ENCODE measurements around the gene DDTL. TPM values are rescaled to one million over a fixed set of nuclear protein-coding genes. Genes with fewer than 3 reads are reported as not detected.
A peak's percentile ranks its signal among the peaks of the same experiment; 100 is the strongest.
"Not testable (repeated sequence)": the region's sequence is repeated elsewhere in the genome, so short reads cannot be mapped to it uniquely, and the experiment has no call there.

The DDTL gene
- total and polyA plus RNA-seq, 5 donors = 1.5 to 2.7 (median 2.4) TPM; not detected in 2

- ATAC-seq; intact Hi-C loops (cut with DNase I): not testable (repeated sequence)
- WGBS = 80% methylated on average over 4 of the region's 4 CpGs
Observed at GRCh38 chr22:23986538-23987178, 20.0 kb downstream of the DDTL start.

GRCh38 chr22:23989583-23990244 lies 23.0 kb downstream of the DDTL start:
- H3K27ac ChIP-seq (ENCODE audit: low read length); H3K9me3 ChIP-seq (ENCODE audit: control insufficient read depth, low read length); ATAC-seq; DNase-seq; intact Hi-C loops (cut with DNase I); H3K4me3 ChIP-seq (ENCODE audit: low read length); H3K27me3 ChIP-seq (ENCODE audit: control insufficient read depth, insufficient read depth); H3K4me1 ChIP-seq (ENCODE audit: control insufficient read depth, insufficient read depth, low read length): not testable (repeated sequence)
- 87% methylated on average over 2 of the region's 3 CpGs for WGBS

More at GRCh38 chr22:23986538-23987178, 20.0 kb downstream of the DDTL start:
- not testable (repeated sequence) for H3K9me3 ChIP-seq (ENCODE audit: control insufficient read depth, low read length); H3K27ac ChIP-seq (ENCODE audit: low read length); H3K4me1 ChIP-seq (ENCODE audit: control insufficient read depth, insufficient read depth, low read length); H3K4me3 ChIP-seq (ENCODE audit: low read length); H3K27me3 ChIP-seq (ENCODE audit: control insufficient read depth, insufficient read depth); DNase-seq

- H3K4me1 ChIP-seq (ENCODE audit: control insufficient read depth, insufficient read depth, low read length); ATAC-seq; intact Hi-C loops (cut with DNase I); H3K9me3 ChIP-seq (ENCODE audit: control insufficient read depth, low read length); H3K27me3 ChIP-seq (ENCODE audit: control insufficient read depth, insufficient read depth); H3K27ac ChIP-seq (ENCODE audit: low read length); H3K4me3 ChIP-seq (ENCODE audit: low read length); DNase-seq: not testable (repeated sequence)
- WGBS = 81% methylated on average over 2 of the region's 2 CpGs
Observed at GRCh38 chr22:23993080-23993479, 26.4 kb downstream of the DDTL start.

DNA sequence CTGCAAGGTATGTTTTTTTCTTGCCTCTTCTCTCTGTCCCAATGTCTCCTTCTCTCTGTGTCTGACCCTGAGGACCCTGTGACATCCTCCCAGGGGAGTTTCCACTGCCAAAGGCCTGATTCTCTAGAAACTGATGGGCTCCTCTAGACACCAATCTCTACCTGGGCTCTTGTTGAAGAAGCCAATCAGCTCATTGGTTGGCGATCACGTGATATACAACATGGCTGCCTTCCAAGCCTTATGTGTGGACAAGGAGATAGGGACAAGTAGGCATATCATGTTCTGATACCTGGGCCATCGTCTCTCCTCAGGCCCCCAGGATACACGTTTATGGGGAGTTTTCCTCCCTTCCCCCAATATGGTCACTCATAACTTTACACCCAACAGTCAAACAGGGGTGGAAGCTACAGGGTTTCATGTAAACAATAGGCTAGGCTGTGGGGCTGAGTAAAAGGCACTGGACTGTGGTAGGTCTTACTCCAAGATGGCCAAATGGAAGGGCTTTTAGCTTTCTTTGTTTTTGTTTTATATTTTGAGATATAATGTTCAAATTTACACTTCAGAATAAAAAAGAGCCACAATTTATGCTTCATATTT lies 27.0 kb downstream of the DDTL start:
- not testable (repeated sequence) for H3K4me3 ChIP-seq (ENCODE audit: low read length)

DNA sequence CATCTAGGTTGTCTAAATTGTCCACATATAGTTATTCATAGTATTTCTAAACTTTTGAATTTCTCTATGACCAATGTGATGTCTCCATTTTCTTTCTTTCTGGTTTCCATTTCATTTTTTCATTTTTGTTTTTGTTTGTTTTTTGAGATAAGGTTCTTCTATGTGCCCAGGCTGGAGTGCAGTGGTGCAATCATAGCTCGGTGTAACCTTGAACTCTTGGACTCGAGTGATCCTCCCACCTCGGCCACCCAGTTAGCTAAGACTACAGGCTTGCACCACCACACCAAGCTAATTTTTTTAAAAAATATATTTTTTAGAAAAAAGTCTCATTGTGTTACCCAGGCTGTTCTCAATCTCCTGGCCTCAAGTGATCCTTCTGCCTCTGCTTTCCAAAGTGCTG lies 30.4 kb downstream of the DDTL start:
- 92% methylated on average over 3 of the region's 3 CpGs for WGBS
- DNase-seq (no peak), ATAC-seq (no peak)
- H3K9me3 ChIP-seq (ENCODE audit: control insufficient read depth, low read length) = no peaks in the 10 kb centered on the region
- intact Hi-C loops (cut with DNase I) = no loop called here
- no peaks in the 10 kb centered on the region for H3K27me3 ChIP-seq (ENCODE audit: control insufficient read depth, insufficient read depth)
- H3K4me3 ChIP-seq (ENCODE audit: low read length) = no peak overlapping the region
- H3K27ac ChIP-seq (ENCODE audit: low read length) = no peak overlapping the region
- no peaks in the 10 kb centered on the region for H3K4me1 ChIP-seq (ENCODE audit: control insufficient read depth, insufficient read depth, low read length)

More for the DNA sequence above, 27.0 kb downstream of the DDTL start:
- H3K27ac ChIP-seq (ENCODE audit: low read length); ATAC-seq; H3K9me3 ChIP-seq (ENCODE audit: control insufficient read depth, low read length); DNase-seq; H3K4me1 ChIP-seq (ENCODE audit: control insufficient read depth, insufficient read depth, low read length); H3K27me3 ChIP-seq (ENCODE audit: control insufficient read depth, insufficient read depth); intact Hi-C loops (cut with DNase I): not testable (repeated sequence)
- 62% methylated on average over 4 of the region's 4 CpGs for WGBS

GRCh38 chr22:23999779-24000178 lies 33.1 kb downstream of the DDTL start:
- peak in 1 of 3 donors; percentile 43 for DNase-seq
- H3K4me1 ChIP-seq (ENCODE audit: control insufficient read depth, insufficient read depth, low read length); H3K27me3 ChIP-seq (ENCODE audit: control insufficient read depth, insufficient read depth); H3K4me3 ChIP-seq (ENCODE audit: low read length); H3K27ac ChIP-seq (ENCODE audit: low read length); H3K9me3 ChIP-seq (ENCODE audit: control insufficient read depth, low read length); ATAC-seq: not testable (repeated sequence)
- intact Hi-C loops (cut with DNase I) = loop anchor here in 2 of 4 donors (10.0 kb wide), 2 partner anchors 115 to 165 kb away; no protein-coding TSS in a partner anchor
- WGBS = 75% methylated on average over 7 of the region's 7 CpGs

GRCh38 chr22:24001314-24001713 lies 34.6 kb downstream of the DDTL start:
- Histone ChIP-seq H3K27me3 (ENCODE audit: control insufficient read depth, insufficient read depth) (no peaks in the 10 kb centered on the region), H3K27ac (ENCODE audit: low read length) (no peak overlapping the region), H3K9me3 (ENCODE audit: control insufficient read depth, low read length) (no peaks in the 10 kb centered on the region), H3K4me3 (ENCODE audit: low read length) (no peak overlapping the region), H3K4me1 (ENCODE audit: control insufficient read depth, insufficient read depth, low read length) (no peaks in the 10 kb centered on the region)
- intact Hi-C loops (cut with DNase I) = loop anchor here in 2 of 4 donors (10.0 kb wide), 2 partner anchors 113 to 163 kb away; no protein-coding TSS in a partner anchor
- 85% methylated on average over 9 of the region's 9 CpGs for WGBS
- ATAC-seq (no peak), DNase-seq (peak in 1 of 3 donors; percentile 51)

DNA sequence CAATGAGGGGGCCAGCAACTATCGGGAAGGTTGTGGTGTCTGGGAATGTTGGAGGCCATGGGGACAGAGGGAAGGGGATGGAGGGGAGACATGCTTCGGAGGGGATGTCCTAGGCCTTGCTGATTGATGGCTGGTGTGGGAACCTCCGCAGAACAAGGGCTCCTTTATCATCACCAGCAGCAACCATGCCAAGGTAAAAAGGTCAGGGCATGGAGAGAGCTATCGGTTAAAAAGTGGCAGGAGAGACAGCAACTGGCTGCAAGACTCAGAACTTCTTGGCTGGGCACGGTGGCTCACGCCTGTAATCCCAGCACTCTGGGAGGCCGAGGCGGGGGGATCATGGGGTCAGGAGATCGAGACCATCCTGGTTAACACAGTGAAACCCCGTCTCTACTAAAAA lies 35.6 kb downstream of the DDTL start:
- intact Hi-C loops (cut with DNase I) = loop anchor here in 2 of 4 donors (10.0 kb wide), 2 partner anchors 113 to 163 kb away; no protein-coding TSS in a partner anchor

GRCh38 chr22:24002851-24003250 lies 36.2 kb downstream of the DDTL start:
- no peak for DNase-seq
- no peaks in the 10 kb centered on the region for H3K4me1 ChIP-seq (ENCODE audit: control insufficient read depth, insufficient read depth, low read length)
- H3K27me3 ChIP-seq (ENCODE audit: control insufficient read depth, insufficient read depth) = no peaks in the 10 kb centered on the region
- H3K9me3 ChIP-seq (ENCODE audit: control insufficient read depth, low read length) = no peaks in the 10 kb centered on the region
- ATAC-seq = no peak
- intact Hi-C loops (cut with DNase I) = loop anchor here in 2 of 4 donors (10.0 kb wide), 2 partner anchors 112 to 162 kb away; no protein-coding TSS in a partner anchor
- H3K27ac ChIP-seq (ENCODE audit: low read length) = no peak overlapping the region
- WGBS = 72% methylated on average over 5 of the region's 5 CpGs
- H3K4me3 ChIP-seq (ENCODE audit: low read length) = no peak overlapping the region

More for the DNA sequence above, 35.6 kb downstream of the DDTL start:
- Histone ChIP-seq H3K9me3 (ENCODE audit: control insufficient read depth, low read length) (no peaks in the 10 kb centered on the region), H3K27me3 (ENCODE audit: control insufficient read depth, insufficient read depth) (no peaks in the 10 kb centered on the region), H3K4me1 (ENCODE audit: control insufficient read depth, insufficient read depth, low read length) (no peaks in the 10 kb centered on the region), H3K4me3 (ENCODE audit: low read length) (no peak overlapping the region), H3K27ac (ENCODE audit: low read length) (no peak overlapping the region)
- 66% methylated on average over 10 of the region's 10 CpGs for WGBS
- no peak for DNase-seq
- ATAC-seq = no peak

GRCh38 chr22:24003887-24004286 lies 37.2 kb downstream of the DDTL start:
- intact Hi-C loops (cut with DNase I) = loop anchor here in 2 of 4 donors (10.0 kb wide), 2 partner anchors 111 to 161 kb away; no protein-coding TSS in a partner anchor
- no peaks in the 10 kb centered on the region for H3K4me1 ChIP-seq (ENCODE audit: control insufficient read depth, insufficient read depth, low read length)
- no peak overlapping the region for H3K27ac ChIP-seq (ENCODE audit: low read length)
- DNase-seq (peak in 1 of 3 donors; percentile 53), ATAC-seq (no peak)
- no peak overlapping the region for H3K4me3 ChIP-seq (ENCODE audit: low read length)
- H3K9me3 ChIP-seq (ENCODE audit: control insufficient read depth, low read length) = no peaks in the 10 kb centered on the region
- 80% methylated on average over 9 of the region's 9 CpGs for WGBS
- no peaks in the 10 kb centered on the region for H3K27me3 ChIP-seq (ENCODE audit: control insufficient read depth, insufficient read depth)

DNA sequence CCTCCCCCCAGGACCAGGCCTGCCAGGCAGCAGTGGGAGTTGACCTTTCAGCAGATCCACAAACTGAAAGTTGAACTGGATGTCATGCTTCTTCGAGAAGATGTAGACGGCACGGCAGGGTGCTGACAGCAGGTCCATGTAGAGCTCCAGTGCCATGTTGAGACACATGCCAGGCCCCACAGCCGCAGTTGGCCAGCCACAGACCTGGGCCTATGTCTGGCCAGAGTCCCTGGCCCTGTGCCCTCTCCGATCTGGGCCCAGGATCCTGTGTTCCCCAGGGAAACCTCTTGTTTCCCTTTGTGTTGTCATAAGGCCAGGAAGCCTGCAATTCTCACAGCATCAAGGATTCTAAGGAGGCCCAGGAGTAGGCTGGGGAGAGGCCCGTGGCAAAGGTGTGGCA lies 38.5 kb downstream of the DDTL start, which contains the start of gene GSTT4:
Gene GSTT4 (minus strand): TSS at position 253 of the 400 bp plus-strand sequence. CDS start 97 bp downstream, at position 156.
- ATAC-seq (peak; percentile 67 to 85), DNase-seq (peak; percentile 68 to 87 (median 86))
- WGBS = 37% methylated on average over 6 of the region's 6 CpGs
- intact Hi-C loops (cut with DNase I) = loop anchor here in 3 of 4 donors (5.0 to 10.0 kb wide), 3 partner anchors 68 to 160 kb away; no protein-coding TSS in a partner anchor
- Histone ChIP-seq H3K27me3 (ENCODE audit: control insufficient read depth, insufficient read depth) (no peaks in the 10 kb centered on the region), H3K27ac (ENCODE audit: low read length) (no peak within 1 kb of the TSS), H3K4me1 (ENCODE audit: control insufficient read depth, insufficient read depth, low read length) (no peaks in the 10 kb centered on the region), H3K4me3 (ENCODE audit: low read length) (no peak within 1 kb of the TSS), H3K9me3 (ENCODE audit: control insufficient read depth, low read length) (no peaks in the 10 kb centered on the region)

Measured in right cardiac atrium (tissue), 5 donors.